Measurements from ENCODE around the gene TDRKH.

DNA sequence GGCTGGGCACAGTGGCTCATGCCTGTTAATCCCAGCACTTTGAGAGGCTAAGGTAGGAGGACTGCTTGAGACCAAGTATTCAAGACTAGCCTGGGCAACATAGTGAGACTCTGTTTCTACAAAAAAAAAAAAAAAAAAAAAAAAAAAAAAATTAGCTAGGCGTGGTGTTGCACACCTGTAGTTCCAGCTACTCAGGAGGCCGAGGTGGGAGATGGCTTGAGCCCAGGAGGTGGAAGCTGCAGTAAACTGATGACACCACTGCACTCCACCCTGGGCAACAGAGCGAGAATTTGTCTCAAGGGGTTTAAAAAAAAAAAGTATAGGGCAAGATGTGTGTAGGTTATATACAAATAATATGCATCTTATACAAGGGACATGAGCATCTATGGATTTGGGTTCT lies 2.6 kb downstream of the TDRKH start:
- TF ChIP-seq, protein P1, sequence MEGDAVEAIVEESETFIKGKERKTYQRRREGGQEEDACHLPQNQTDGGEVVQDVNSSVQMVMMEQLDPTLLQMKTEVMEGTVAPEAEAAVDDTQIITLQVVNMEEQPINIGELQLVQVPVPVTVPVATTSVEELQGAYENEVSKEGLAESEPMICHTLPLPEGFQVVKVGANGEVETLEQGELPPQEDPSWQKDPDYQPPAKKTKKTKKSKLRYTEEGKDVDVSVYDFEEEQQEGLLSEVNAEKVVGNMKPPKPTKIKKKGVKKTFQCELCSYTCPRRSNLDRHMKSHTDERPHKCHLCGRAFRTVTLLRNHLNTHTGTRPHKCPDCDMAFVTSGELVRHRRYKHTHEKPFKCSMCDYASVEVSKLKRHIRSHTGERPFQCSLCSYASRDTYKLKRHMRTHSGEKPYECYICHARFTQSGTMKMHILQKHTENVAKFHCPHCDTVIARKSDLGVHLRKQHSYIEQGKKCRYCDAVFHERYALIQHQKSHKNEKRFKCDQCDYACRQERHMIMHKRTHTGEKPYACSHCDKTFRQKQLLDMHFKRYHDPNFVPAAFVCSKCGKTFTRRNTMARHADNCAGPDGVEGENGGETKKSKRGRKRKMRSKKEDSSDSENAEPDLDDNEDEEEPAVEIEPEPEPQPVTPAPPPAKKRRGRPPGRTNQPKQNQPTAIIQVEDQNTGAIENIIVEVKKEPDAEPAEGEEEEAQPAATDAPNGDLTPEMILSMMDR (conservative IDR thresholded peaks at IDR 0.05 in 1 of 2, IDR thresholded peaks at IDR 0.05 in 1 of 2; ENCODE audit: low read depth in 1 of 2, low read length in 2 of 2) = no peak
- TF ChIP-seq EZH2 (IDR thresholded peaks at IDR 0.05; ENCODE audit: low read length, missing control alignments) = no peak
